Kidney epithelial cell (primary cell): ENCODE results near the gene GPD1. TPM values are rescaled to one million over a fixed set of nuclear protein-coding genes. Genes with fewer than 3 reads are reported as not detected.
A peak's percentile ranks its signal among the peaks of the same experiment; 100 is the strongest.

Experiments
- DNase-seq: peaks from one replicate; pipeline ENCODE4 v3.0.0-alpha.2; 2010; ENCODE audit warnings: low read depth
- H3K27me3 ChIP-seq: 2 replicates; pipeline ENCODE4 v1.6.0; 2011; ENCODE audit warnings: low read length; ENCODE audit not compliant: control insufficient read depth, insufficient read depth
- H3K36me3 ChIP-seq: 2 replicates; pipeline ENCODE4 v1.5.1; 2011; ENCODE audit warnings: low read length; ENCODE audit not compliant: control insufficient read depth, insufficient read depth
- H3K4me3 ChIP-seq: 2 replicates; pipeline ENCODE4 v1.5.1; 2011; ENCODE audit warnings: low read depth, mild to moderate bottlenecking, control low read depth, low read length
- CTCF ChIP-seq: IDR thresholded peaks from 2 replicates; pipeline ENCODE4 v1.5.1; 2011; ENCODE audit warnings: mild to moderate bottlenecking, moderate library complexity, low read length, control low read depth, inconsistent platforms; ENCODE audit not compliant: insufficient read depth, poor library complexity, severe bottlenecking
- total RNA-seq: library from RNA; depleted of rRNA; stranded (reverse); fragments of >200 nt; gene quantifications from 2 replicates; pipeline ENCODE4 v1.2.3, GENCODE V29; 2015

Gene GPD1
- total RNA-seq, 1 donor from 2014 or later, result 0.04 TPM

DNA sequence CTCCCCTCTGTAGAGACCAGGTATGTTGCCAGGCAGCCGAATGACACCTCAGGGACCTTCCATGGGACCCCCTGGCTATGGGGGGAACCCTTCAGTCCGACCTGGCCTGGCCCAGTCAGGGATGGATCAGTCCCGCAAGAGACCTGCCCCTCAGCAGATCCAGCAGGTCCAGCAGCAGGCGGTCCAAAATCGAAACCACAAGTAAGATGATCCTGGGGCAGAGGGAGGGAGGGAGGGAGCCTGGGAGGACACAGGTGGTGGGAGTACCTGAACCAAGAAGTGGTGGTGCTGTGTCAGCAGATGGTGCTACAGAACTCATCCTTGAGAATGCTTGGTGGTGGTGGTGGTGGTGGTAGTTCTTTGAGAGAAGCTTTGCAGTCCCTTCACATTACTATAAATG lies 17.7 kb upstream of the GPD1 start:
- no peak for DNase-seq
- TF ChIP-seq CTCF, result no peak
- no peaks in the 10 kb centered on the region for H3K27me3 ChIP-seq
- H3K4me3 ChIP-seq, result peak overlapping the region; percentile 53
- peaks cover 1% of the 10 kb centered on the region for H3K36me3 ChIP-seq

DNA sequence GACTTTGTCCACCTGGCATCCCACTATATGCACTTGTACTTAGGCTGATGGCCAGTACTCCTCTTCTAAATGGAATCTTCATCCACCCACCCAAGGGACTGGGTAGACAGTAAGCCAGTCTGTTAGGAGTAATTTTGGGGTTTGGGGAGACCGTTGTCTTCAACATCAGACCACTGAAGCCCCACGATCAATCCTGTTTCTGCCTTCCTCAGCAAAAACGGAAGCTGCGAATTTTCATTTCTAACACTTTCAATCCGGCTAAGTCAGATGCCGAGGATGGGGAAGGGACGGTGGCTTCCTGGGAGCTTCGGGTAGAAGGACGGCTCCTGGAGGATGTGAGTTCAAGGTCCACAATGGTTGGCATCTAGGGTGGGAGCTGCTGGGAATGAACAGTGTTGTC lies 16.7 kb upstream of the GPD1 start:
- Histone ChIP-seq H3K36me3 (peaks cover 1% of the 10 kb centered on the region), H3K27me3 (no peaks in the 10 kb centered on the region), H3K4me3 (no peak overlapping the region)
- DNase-seq, result no peak
- TF ChIP-seq CTCF, result no peak

GRCh38 chr12:50087995-50088394 lies 15.8 kb upstream of the GPD1 start:
- H3K36me3 ChIP-seq, result peaks cover 1% of the 10 kb centered on the region
- no peaks in the 10 kb centered on the region for H3K27me3 ChIP-seq
- DNase-seq, result no peak
- no peak overlapping the region for H3K4me3 ChIP-seq
- no peak for TF ChIP-seq CTCF

- Histone ChIP-seq H3K36me3 (peaks cover 1% of the 10 kb centered on the region), H3K4me3 (no peak overlapping the region), H3K27me3 (no peaks in the 10 kb centered on the region)
- no peak for DNase-seq
- TF ChIP-seq CTCF, result peak; percentile 86
Observed at GRCh38 chr12:50088577-50089335, 15.1 kb upstream of the GPD1 start.

GRCh38 chr12:50089730-50090129 lies 14.1 kb upstream of the GPD1 start:
- H3K36me3 ChIP-seq, result peaks cover 1% of the 10 kb centered on the region
- no peak for DNase-seq
- TF ChIP-seq CTCF, result no peak
- no peaks in the 10 kb centered on the region for H3K27me3 ChIP-seq
- H3K4me3 ChIP-seq, result no peak overlapping the region

GRCh38 chr12:50090391-50090790 lies 13.4 kb upstream of the GPD1 start:
- no peak for DNase-seq
- peaks cover 1% of the 10 kb centered on the region for H3K36me3 ChIP-seq
- no peak for TF ChIP-seq CTCF
- H3K4me3 ChIP-seq, result no peak overlapping the region
- no peaks in the 10 kb centered on the region for H3K27me3 ChIP-seq
